Measurements from ENCODE around the gene KRT1. TPM values are rescaled to one million over a fixed set of nuclear protein-coding genes. Genes with fewer than 3 reads are reported as not detected.

KRT1 gene
- total and polyA plus RNA-seq, 2 experiments from 2014 or later, result 0.13 TPM; not detected in 1

DNA sequence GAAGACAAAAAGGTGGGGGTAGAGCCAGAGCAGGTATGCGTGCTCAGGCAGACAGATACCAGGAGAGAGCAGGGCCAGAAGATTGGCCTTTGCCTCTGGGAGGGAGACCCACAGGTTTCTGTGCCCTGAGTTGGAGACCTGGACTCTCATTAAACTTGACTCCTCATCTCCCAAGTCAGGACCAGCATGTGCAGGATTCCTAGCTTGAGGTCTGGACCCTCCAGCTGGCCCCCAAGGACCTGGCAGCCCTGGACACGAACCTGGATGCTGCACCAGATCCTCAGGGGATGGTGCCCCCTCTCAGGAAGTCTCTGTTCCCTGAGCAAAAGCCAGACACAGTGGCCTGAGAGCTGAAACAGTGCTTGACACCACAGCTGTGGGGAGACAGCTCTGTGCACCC, 51.4 kb downstream of the KRT1 start:
- Histone ChIP-seq H3K4me2 (no peak overlapping the region), H3K36me3 (replicated peaks; ENCODE audit: insufficient read depth, low read depth) (no peaks in the 10 kb centered on the region), H3K4me3 (no peak overlapping the region), H2AFZ (no peak overlapping the region), H3K27me3 (peaks cover 14% of the 10 kb centered on the region), H3K4me1 (ENCODE audit: insufficient read depth) (no peaks in the 10 kb centered on the region), H4K20me1 (ENCODE audit: insufficient read depth, poor library complexity, severe bottlenecking) (no peaks in the 10 kb centered on the region), H3K27ac (no peak overlapping the region), H3K9me3 (ENCODE audit: low read depth) (no peaks in the 10 kb centered on the region), H3K9me2 (replicated peaks; ENCODE audit: insufficient read depth) (no peaks in the 10 kb centered on the region), H3K79me2 (no peaks in the 10 kb centered on the region)
- DNase-seq (ENCODE audit: low spot score), result no peak
- TF ChIP-seq, protein P1, sequence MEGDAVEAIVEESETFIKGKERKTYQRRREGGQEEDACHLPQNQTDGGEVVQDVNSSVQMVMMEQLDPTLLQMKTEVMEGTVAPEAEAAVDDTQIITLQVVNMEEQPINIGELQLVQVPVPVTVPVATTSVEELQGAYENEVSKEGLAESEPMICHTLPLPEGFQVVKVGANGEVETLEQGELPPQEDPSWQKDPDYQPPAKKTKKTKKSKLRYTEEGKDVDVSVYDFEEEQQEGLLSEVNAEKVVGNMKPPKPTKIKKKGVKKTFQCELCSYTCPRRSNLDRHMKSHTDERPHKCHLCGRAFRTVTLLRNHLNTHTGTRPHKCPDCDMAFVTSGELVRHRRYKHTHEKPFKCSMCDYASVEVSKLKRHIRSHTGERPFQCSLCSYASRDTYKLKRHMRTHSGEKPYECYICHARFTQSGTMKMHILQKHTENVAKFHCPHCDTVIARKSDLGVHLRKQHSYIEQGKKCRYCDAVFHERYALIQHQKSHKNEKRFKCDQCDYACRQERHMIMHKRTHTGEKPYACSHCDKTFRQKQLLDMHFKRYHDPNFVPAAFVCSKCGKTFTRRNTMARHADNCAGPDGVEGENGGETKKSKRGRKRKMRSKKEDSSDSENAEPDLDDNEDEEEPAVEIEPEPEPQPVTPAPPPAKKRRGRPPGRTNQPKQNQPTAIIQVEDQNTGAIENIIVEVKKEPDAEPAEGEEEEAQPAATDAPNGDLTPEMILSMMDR (IDR thresholded peaks at IDR 0.05; ENCODE audit: poor library complexity), result no peak
- TF ChIP-seq EZH2phosphoT487 (IDR thresholded peaks at IDR 0.05; ENCODE audit: low read depth, severe bottlenecking, unreplicated experiment) (no peak), EZH2 (IDR thresholded peaks at IDR 0.05; ENCODE audit: borderline replicate concordance) (no peak)
- 84% methylated on average over 2 of the region's 2 CpGs for WGBS (ENCODE audit: low lambda C conversion rate, missing lambda C conversion rate)

DNA sequence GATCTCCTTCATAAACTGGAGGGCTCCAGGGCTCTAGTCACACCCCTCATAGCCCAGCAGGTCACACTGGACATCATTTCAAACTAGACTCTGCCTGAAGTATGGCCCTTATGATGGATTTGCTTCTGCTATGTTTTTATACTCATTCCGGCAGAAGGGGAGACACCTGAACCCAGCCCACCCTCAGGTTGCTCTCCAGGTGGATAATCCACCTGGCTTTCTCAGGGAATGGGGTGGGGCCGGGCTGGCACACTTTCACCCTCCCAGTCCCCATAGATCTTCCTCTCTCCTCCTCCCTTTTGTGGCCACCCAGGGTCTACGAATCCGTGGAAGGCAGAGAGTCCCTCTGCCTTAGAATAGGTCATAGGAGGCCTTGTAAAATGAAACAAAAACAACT, 52.1 kb downstream of the KRT1 start:
- H3K9me2 ChIP-seq (replicated peaks; ENCODE audit: insufficient read depth), result no peaks in the 10 kb centered on the region
- no peak overlapping the region for H2AFZ ChIP-seq
- H3K27ac ChIP-seq, result no peak overlapping the region
- no peak for DNase-seq (ENCODE audit: low spot score)
- no peaks in the 10 kb centered on the region for H3K4me1 ChIP-seq (ENCODE audit: insufficient read depth)
- H3K4me3 ChIP-seq, result no peak overlapping the region
- H4K20me1 ChIP-seq (ENCODE audit: insufficient read depth, poor library complexity, severe bottlenecking), result no peaks in the 10 kb centered on the region
- peaks cover 10% of the 10 kb centered on the region for H3K27me3 ChIP-seq
- TF ChIP-seq EZH2phosphoT487 (IDR thresholded peaks at IDR 0.05; ENCODE audit: low read depth, severe bottlenecking, unreplicated experiment) (no peak), EZH2 (IDR thresholded peaks at IDR 0.05; ENCODE audit: borderline replicate concordance) (no peak)
- TF ChIP-seq, protein P1 (IDR thresholded peaks at IDR 0.05; ENCODE audit: poor library complexity), result no peak
- H3K36me3 ChIP-seq (replicated peaks; ENCODE audit: insufficient read depth, low read depth), result no peaks in the 10 kb centered on the region
- H3K4me2 ChIP-seq, result no peak overlapping the region
- H3K9me3 ChIP-seq (ENCODE audit: low read depth), result no peaks in the 10 kb centered on the region
- 83% methylated on average over 4 of the region's 4 CpGs for WGBS (ENCODE audit: low lambda C conversion rate, missing lambda C conversion rate)
- H3K79me2 ChIP-seq, result no peaks in the 10 kb centered on the region

GRCh38 chr12:52627395-52628110, 52.7 kb downstream of the KRT1 start:
- H3K79me2 ChIP-seq, result no peaks in the 10 kb centered on the region
- TF ChIP-seq EZH2 (IDR thresholded peaks at IDR 0.05; ENCODE audit: borderline replicate concordance), result no peak
- TF ChIP-seq, protein P1 (IDR thresholded peaks at IDR 0.05; ENCODE audit: poor library complexity), result no peak
- TF ChIP-seq EZH2phosphoT487 (IDR thresholded peaks at IDR 0.05; ENCODE audit: low read depth, severe bottlenecking, unreplicated experiment), result no peak
- H3K4me2 ChIP-seq, result no peak overlapping the region
- no peaks in the 10 kb centered on the region for H4K20me1 ChIP-seq (ENCODE audit: insufficient read depth, poor library complexity, severe bottlenecking)
- no peaks in the 10 kb centered on the region for H3K4me1 ChIP-seq (ENCODE audit: insufficient read depth)
- no peak overlapping the region for H3K27ac ChIP-seq
- H3K4me3 ChIP-seq, result no peak overlapping the region
- H3K36me3 ChIP-seq (replicated peaks; ENCODE audit: insufficient read depth, low read depth), result no peaks in the 10 kb centered on the region
- peaks cover 10% of the 10 kb centered on the region for H3K27me3 ChIP-seq
- 58% methylated on average over 2 of the region's 2 CpGs for WGBS (ENCODE audit: low lambda C conversion rate, missing lambda C conversion rate)
- H3K9me2 ChIP-seq (replicated peaks; ENCODE audit: insufficient read depth), result no peaks in the 10 kb centered on the region
- H3K9me3 ChIP-seq (ENCODE audit: low read depth), result no peaks in the 10 kb centered on the region
- H2AFZ ChIP-seq, result no peak overlapping the region
- DNase-seq (ENCODE audit: low spot score), result no peak

Other genes starting within 250 kb of the KRT1 start
- not detected in 2 replicates for gene KRT75, start 246.0 kb downstream of the KRT1 start, total RNA-seq
- gene KRT75, start 246.0 kb downstream of the KRT1 start, polyA plus RNA-seq, result not detected in 2 replicates
- gene KRT6B, start 228.3 kb downstream of the KRT1 start, total RNA-seq, result 0.08 TPM in 1 of 2 replicates, not detected in the other
- gene KRT6B, start 228.3 kb downstream of the KRT1 start, polyA plus RNA-seq, result 0.10 and 0.42 TPM in 2 replicates
- 0.07 and 0.32 TPM in 2 replicates for gene KRT6C, start 206.6 kb downstream of the KRT1 start, total RNA-seq
- 0.18 and 1.3 TPM in 2 replicates for gene KRT6C, start 206.6 kb downstream of the KRT1 start, polyA plus RNA-seq
- gene KRT6A, start 187.2 kb downstream of the KRT1 start, total RNA-seq, result 5.5 and 6.8 TPM in 2 replicates
- gene KRT6A, start 187.2 kb downstream of the KRT1 start, polyA plus RNA-seq, result 0.54 and 2.3 TPM in 2 replicates
- gene KRT5, start 160.0 kb downstream of the KRT1 start, total RNA-seq, result 13.0 and 15.8 TPM in 2 replicates
- 7.4 and 11.3 TPM in 2 replicates for gene KRT5, start 160.0 kb downstream of the KRT1 start, polyA plus RNA-seq
- gene KRT71, start 127.3 kb downstream of the KRT1 start, total RNA-seq, result not detected in 2 replicates
- gene KRT71, start 127.3 kb downstream of the KRT1 start, polyA plus RNA-seq, result not detected in 2 replicates
- not detected in 2 replicates for gene KRT74, start 106.6 kb downstream of the KRT1 start, total RNA-seq
- gene KRT74, start 106.6 kb downstream of the KRT1 start, polyA plus RNA-seq, result not detected in 2 replicates
- gene KRT72, start 78.9 kb downstream of the KRT1 start, total RNA-seq, result not detected in 2 replicates
- not detected in 2 replicates for gene KRT72, start 78.9 kb downstream of the KRT1 start, polyA plus RNA-seq
- not detected in 2 replicates for gene KRT73, start 61.8 kb downstream of the KRT1 start, total RNA-seq
- gene KRT73, start 61.8 kb downstream of the KRT1 start, polyA plus RNA-seq, result not detected in 2 replicates
- gene KRT2, start 28.2 kb downstream of the KRT1 start, total RNA-seq, result not detected in 2 replicates
- not detected in 2 replicates for gene KRT2, start 28.2 kb downstream of the KRT1 start, polyA plus RNA-seq
- not detected in 2 replicates for gene KRT77, start 23.1 kb upstream of the KRT1 start, total RNA-seq
- gene KRT77, start 23.1 kb upstream of the KRT1 start, polyA plus RNA-seq, result not detected in 2 replicates
- gene KRT76, start 96.9 kb upstream of the KRT1 start, total RNA-seq, result not detected in 2 replicates
- gene KRT76, start 96.9 kb upstream of the KRT1 start, polyA plus RNA-seq, result not detected in 2 replicates
- gene KRT3, start 115.7 kb upstream of the KRT1 start, total RNA-seq, result not detected in 2 replicates
- 0.43 TPM in 1 of 2 replicates, not detected in the other for gene KRT3, start 115.7 kb upstream of the KRT1 start, polyA plus RNA-seq
- gene KRT4, start 133.7 kb upstream of the KRT1 start, total RNA-seq, result 8.7 and 9.6 TPM in 2 replicates
- gene KRT4, start 133.7 kb upstream of the KRT1 start, polyA plus RNA-seq, result 4.2 and 7.2 TPM in 2 replicates
- 0.07 TPM in 1 of 2 replicates, not detected in the other for gene KRT79, start 153.9 kb upstream of the KRT1 start, total RNA-seq
- 0.44 TPM in 1 of 2 replicates, not detected in the other for gene KRT79, start 153.9 kb upstream of the KRT1 start, polyA plus RNA-seq
- gene KRT78, start 168.6 kb upstream of the KRT1 start, total RNA-seq, result 0.08 TPM in 1 of 2 replicates, not detected in the other
- not detected in 2 replicates for gene KRT78, start 168.6 kb upstream of the KRT1 start, polyA plus RNA-seq
- 1,376 and 1,381 TPM in 2 replicates for gene KRT8, start 224.7 kb upstream of the KRT1 start, total RNA-seq
- gene KRT8, start 224.7 kb upstream of the KRT1 start, polyA plus RNA-seq, result 2,058 and 2,283 TPM in 2 replicates